ENCODE data around the gene SEPHS2. TPM values are rescaled to one million over a fixed set of nuclear protein-coding genes. Genes with fewer than 3 reads are reported as not detected.
A peak's percentile ranks its signal among the peaks of the same experiment; 100 is the strongest.

Gene SEPHS2
- total RNA-seq, 2 donors from 2014 or later = 93.3 to 156 TPM

DNA sequence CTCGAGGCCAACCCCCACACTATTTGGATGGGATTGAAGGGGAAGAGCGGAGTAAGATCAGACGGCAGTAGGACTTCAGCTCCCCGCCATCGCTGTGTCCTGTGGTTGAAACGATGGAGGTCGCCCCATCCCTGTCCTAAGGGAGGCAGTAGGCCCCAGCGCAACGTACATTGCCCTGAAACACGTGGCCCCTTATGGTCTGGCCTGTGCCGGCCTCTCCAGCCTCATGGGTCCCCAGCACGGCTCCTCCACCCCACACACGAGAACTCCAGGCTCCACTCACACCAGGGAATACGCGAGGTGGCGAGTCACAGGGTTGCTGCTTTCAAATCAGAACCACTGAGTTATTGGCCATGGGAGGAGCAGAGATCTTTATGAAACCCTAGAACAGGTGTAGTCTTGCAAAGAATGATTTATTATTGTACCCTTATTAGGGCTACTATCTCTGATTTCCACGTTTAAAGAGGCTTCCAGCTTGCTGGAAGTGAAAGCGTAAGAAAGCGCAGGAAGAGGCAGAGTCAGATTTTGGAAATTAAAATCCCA lies 15.2 kb downstream of the SEPHS2 start:
- H3K36me3 ChIP-seq = no peaks in the 10 kb centered on the region
- H3K4me3 ChIP-seq = peak overlapping the region; percentile 46
- peaks cover 3% of the 10 kb centered on the region for H3K4me1 ChIP-seq
- H3K27ac ChIP-seq = peak overlapping the region; percentile 77
- TF ChIP-seq, protein P1, sequence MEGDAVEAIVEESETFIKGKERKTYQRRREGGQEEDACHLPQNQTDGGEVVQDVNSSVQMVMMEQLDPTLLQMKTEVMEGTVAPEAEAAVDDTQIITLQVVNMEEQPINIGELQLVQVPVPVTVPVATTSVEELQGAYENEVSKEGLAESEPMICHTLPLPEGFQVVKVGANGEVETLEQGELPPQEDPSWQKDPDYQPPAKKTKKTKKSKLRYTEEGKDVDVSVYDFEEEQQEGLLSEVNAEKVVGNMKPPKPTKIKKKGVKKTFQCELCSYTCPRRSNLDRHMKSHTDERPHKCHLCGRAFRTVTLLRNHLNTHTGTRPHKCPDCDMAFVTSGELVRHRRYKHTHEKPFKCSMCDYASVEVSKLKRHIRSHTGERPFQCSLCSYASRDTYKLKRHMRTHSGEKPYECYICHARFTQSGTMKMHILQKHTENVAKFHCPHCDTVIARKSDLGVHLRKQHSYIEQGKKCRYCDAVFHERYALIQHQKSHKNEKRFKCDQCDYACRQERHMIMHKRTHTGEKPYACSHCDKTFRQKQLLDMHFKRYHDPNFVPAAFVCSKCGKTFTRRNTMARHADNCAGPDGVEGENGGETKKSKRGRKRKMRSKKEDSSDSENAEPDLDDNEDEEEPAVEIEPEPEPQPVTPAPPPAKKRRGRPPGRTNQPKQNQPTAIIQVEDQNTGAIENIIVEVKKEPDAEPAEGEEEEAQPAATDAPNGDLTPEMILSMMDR (IDR thresholded peaks at IDR 0.05) = peak; percentile 13
- no peaks in the 10 kb centered on the region for H3K27me3 ChIP-seq
- intact Hi-C loops (cut with DNase I) = loop anchor here (10.0 kb wide), 1 partner anchor 194 kb away; no protein-coding TSS in a partner anchor
- DNase-seq = no peak
- H3K9me3 ChIP-seq = no peaks in the 10 kb centered on the region
- H3K9ac ChIP-seq (ENCODE audit: low read depth in 2 of 2, low read length in 2 of 2) = peak overlapping the region; percentile 20 to 91

DNA sequence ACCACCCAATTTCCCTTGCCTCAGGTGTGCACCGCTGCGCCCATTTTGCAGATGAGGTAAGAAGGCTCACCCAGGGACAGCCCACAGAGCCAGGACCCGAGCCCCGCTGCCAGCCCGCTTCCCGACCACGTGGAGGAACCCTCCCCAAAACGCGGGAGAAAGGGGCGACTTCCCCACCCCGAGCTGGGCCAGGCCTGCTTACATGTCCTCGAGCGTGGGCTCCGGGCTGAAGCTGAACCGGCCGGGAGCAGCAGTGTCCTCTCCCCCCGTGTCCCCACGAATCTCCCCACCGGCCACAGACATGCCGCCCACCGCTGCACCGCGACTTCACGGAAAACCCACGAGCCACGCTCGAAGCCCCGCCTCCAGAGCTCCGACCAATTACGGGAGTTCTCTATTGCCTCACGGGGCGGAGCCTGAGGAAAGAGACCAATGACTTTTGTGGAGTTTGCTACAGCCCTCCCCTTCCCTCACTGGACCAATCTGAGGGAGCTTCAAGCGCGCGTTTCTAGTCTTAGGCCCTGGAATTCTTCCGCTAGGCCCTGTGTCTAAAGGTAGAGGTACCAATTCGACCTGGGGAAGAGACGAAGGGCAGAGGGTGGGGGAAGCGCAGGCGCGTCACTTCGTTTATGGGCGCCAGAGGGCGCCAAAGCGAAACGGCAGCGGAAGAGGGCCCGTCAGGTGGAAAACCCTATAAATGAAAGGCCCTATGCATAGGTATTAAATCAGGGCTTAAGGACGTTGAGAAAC lies 15.8 kb downstream of the SEPHS2 start, which contains the start of gene DCTPP1:
Gene DCTPP1, minus strand, starts transcription at position 353 of the 750 bp plus-strand sequence. Its CDS starts 50 bp downstream, at position 303.
- Histone ChIP-seq H3K4me3 (peak within 1 kb of the TSS; percentile 46), H3K9ac (ENCODE audit: low read depth in 2 of 2, low read length in 2 of 2) (peak within 1 kb of the TSS; percentile 91 to 92), H3K36me3 (no peaks in the 10 kb centered on the region), H3K27ac (peak within 1 kb of the TSS; percentile 77), H3K9me3 (no peaks in the 10 kb centered on the region), H3K27me3 (no peaks in the 10 kb centered on the region), H3K4me1 (peaks cover 3% of the 10 kb centered on the region)
- TF ChIP-seq, protein P1 (IDR thresholded peaks at IDR 0.05) = peak; percentile 82
- intact Hi-C loops (cut with DNase I) = loop anchor here (10.0 kb wide), 2 partner anchors 175 to 195 kb away; no protein-coding TSS in a partner anchor
- peak; percentile 97 for DNase-seq

DNA sequence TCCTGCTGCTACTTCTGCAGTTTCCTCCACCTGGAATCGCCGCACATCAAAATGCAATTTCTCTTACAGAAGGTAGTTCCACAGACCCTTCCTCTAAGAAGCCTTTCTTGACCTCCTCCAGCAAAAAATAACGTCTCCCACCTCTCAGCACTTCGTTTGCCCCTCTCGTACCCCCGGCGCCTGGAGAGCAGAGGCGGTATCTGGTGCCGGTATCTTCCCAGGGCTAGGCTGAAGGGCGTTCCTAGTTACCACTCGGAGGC lies 16.3 kb downstream of the SEPHS2 start:
- no peaks in the 10 kb centered on the region for H3K9me3 ChIP-seq
- peak overlapping the region; percentile 77 for H3K27ac ChIP-seq
- H3K36me3 ChIP-seq = peaks cover 1% of the 10 kb centered on the region
- H3K9ac ChIP-seq (ENCODE audit: low read depth in 2 of 2, low read length in 2 of 2) = peak overlapping the region; percentile 91 to 92
- intact Hi-C loops (cut with DNase I) = loop anchor here (10.0 kb wide), 1 partner anchor 175 kb away; no protein-coding TSS in a partner anchor
- peaks cover 3% of the 10 kb centered on the region for H3K4me1 ChIP-seq
- no peak for DNase-seq
- H3K27me3 ChIP-seq = no peaks in the 10 kb centered on the region
- peak overlapping the region; percentile 46 for H3K4me3 ChIP-seq
- TF ChIP-seq, protein P1 (IDR thresholded peaks at IDR 0.05) = no peak

DNA sequence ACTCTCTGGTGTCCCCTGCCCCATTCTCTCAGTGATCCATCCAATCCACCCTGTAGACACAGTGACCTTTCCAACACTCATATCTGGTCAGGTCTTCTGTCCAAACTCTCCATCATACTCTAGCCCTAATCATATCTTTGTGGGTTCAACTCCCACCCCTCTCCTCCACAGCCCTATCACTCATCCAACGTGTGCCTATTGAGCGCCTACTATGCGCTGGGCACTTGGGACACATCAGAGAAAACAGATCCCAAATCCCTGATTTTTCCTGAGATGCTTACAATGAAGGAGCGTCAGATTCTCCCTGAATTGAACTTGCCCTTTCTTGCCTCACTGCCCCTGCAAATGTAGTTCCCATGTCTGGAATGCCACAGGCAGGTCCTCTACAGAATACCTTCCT lies 17.6 kb downstream of the SEPHS2 start:
- intact Hi-C loops (cut with DNase I) = loop anchor here (10.0 kb wide), 1 partner anchor 177 kb away; no protein-coding TSS in a partner anchor
- no peak for DNase-seq
- TF ChIP-seq, protein P1 (IDR thresholded peaks at IDR 0.05) = no peak
- Histone ChIP-seq H3K4me1 (peaks cover 3% of the 10 kb centered on the region), H3K36me3 (peaks cover 7% of the 10 kb centered on the region), H3K9me3 (no peaks in the 10 kb centered on the region), H3K4me3 (no peak overlapping the region), H3K9ac (ENCODE audit: low read depth in 2 of 2, low read length in 2 of 2) (no peak overlapping the region), H3K27me3 (no peaks in the 10 kb centered on the region), H3K27ac (no peak overlapping the region)

DNA sequence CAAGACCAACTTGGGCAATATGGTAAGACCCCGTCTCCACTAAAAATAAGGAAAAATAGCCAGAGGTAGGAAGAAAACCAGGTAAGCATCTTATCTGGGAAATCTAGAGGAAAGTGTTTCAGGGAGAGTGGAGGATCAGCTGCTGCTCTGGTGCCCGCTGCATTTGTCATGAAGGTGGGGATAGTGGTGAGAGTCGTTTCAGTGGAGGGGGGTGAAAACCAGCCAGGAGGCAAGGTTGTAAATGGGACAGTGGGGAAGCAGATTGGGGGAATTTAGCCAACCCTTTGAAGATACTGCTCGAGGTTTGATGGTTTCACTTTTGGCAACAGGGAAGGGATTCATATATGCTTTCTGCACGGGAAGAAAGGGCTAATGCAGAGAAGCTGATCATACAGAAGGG lies 24.7 kb downstream of the SEPHS2 start:
- Histone ChIP-seq H3K9me3 (no peaks in the 10 kb centered on the region), H3K4me1 (peaks cover 3% of the 10 kb centered on the region), H3K36me3 (peaks cover 7% of the 10 kb centered on the region), H3K27me3 (no peaks in the 10 kb centered on the region), H3K27ac (no peak overlapping the region), H3K9ac (ENCODE audit: low read depth in 2 of 2, low read length in 2 of 2) (no peak overlapping the region), H3K4me3 (no peak overlapping the region)
- TF ChIP-seq, protein P1 (IDR thresholded peaks at IDR 0.05) = no peak
- intact Hi-C loops (cut with DNase I) = loop anchor here (10.0 kb wide), 1 partner anchor 184 kb away; no protein-coding TSS in a partner anchor
- DNase-seq = no peak

Data from colonic mucosa (tissue), 4 donors.